Gastrocnemius medialis (tissue), 4 donors: Measurements from ENCODE around the gene BPGM.

Experiments used
- CTCF ChIP-seq, 5 experiments: fragments of 450-650 bp in 3 of 5; fragments of 200-600 bp in 2 of 5; sonication (generic) in 2 of 5; IDR thresholded peaks in 4 of 5; conservative IDR thresholded peaks in 1 of 5; 1 replicate in 4 of 5; 2 replicates in 1 of 5; pipeline ENCODE4 v1.5.1; 2016 to 2019; ENCODE audit warnings: antibody characterized with exemption in 5 of 5, mild to moderate bottlenecking in 3 of 5, moderate library complexity in 3 of 5
- POLR2A ChIP-seq, 2 donors: fragments of 450-650 bp; IDR thresholded peaks; one replicate each; pipeline ENCODE4 v1.6.1; 2017; ENCODE audit warnings: antibody characterized with exemption in 2 of 2, mild to moderate bottlenecking in 2 of 2, moderate library complexity in 2 of 2

GRCh38 chr7:134718211-134718875 lies 71.7 kb downstream of the BPGM start:
- TF ChIP-seq CTCF (IDR thresholded peaks at IDR 0.05 in 4 of 5, conservative IDR thresholded peaks at IDR 0.05 in 1 of 5) (no peak), POLR2A (IDR thresholded peaks at IDR 0.05) (no peak)
